Activated CD4-positive, CD25-positive, alpha-beta regulatory T cell treated with anti-CD3 and anti-CD28 coated beads, Interleukin-2, amount 50 U/mL, for 72 hours (primary cell): ENCODE results near the gene FUBP1.
"Not testable (repeated sequence)": the region's sequence is repeated elsewhere in the genome, so short reads cannot be mapped to it uniquely, and the experiment has no call there.

Source experiments
- DNase-seq: peaks from one replicate; pipeline ENCODE4 v3.0.0; 2021

Gene FUBP1

GRCh38 chr1:77987919-77988318 lies 9.0 kb upstream of the FUBP1 start:
- DNase-seq, result no peak

- DNase-seq, result no peak
These were observed 7.9 kb upstream of the FUBP1 start for GRCh38 chr1:77986810-77987209.

DNA sequence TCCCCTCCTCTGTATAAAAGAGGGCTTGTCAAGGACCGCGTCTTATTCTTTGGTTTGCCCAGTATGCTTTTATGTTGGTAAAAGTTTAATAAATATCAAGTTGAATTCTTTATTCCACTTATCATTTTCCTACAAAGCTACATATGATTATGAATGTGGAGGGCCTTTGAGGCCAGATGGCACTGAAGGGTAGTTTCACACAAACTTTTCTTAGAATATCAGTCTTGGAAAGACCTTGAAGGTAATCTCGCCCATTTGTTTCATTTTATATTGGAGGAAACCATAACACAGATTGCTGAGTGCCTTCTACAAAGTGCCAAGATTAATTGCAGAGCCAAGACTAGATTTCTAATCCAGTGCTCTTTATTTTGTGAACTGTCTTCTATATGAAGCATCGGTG lies 5.8 kb upstream of the FUBP1 start:
- DNase-seq, result no peak

DNA sequence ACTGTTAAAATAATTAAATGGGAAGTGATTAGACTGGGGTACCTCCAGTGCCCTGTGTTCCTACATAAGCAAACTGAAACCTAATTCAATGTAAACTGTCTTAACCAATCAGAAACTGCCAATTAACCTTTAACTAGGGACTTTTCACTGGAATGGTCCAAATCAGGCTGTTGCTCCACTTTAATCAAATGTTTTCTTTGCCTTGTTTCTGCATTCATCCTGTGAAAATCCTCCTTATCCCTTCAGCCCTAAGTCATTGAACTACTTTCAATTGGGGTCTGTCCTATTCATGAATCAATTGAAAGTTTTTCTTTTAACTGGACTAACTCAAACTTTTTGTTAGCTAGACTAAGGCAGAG lies 5.1 kb upstream of the FUBP1 start:
- DNase-seq, result no peak

- not testable (repeated sequence) for DNase-seq
These were observed 4.6 kb upstream of the FUBP1 start for GRCh38 chr1:77983352-77983996.

GRCh38 chr1:77978293-77978968 lies 441 bp downstream of the FUBP1 start:
- DNase-seq, result peak; percentile 65

DNA sequence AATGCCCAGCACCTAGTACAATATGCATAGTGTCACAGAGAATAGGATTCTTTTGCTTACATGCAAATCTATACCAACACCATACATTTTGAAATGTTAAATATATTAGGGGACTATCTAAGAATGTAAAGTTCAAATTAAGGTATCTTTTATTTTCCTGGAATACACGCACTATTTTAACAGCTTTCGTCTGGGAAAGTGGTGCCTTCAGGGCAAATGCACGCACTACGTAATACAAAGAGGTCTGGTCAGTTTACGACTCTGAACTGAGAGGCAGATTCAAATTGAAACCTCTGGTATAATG lies 931 bp downstream of the FUBP1 start:
- DNase-seq, result no peak

- DNase-seq, result no peak
These were observed 2.3 kb downstream of the FUBP1 start for GRCh38 chr1:77976433-77977076.

DNA sequence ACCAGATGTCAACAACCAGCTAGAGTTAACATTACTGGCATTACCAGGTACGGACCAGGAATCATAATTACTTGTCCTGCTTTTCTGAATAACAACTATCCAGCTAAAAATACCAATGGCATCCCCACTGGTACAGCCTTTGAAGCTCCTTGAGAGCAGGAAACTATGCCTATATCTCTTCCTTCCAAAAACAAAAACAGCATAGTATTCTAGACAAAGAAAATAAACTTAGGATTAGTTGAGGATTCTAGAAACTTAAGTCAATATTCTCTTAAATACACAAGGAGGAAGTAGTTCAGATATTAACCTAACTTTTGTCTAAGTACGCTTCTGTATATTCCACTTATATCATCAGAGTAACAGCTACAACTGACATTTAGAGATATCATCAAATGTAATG lies 3.0 kb downstream of the FUBP1 start:
- DNase-seq, result no peak

DNA sequence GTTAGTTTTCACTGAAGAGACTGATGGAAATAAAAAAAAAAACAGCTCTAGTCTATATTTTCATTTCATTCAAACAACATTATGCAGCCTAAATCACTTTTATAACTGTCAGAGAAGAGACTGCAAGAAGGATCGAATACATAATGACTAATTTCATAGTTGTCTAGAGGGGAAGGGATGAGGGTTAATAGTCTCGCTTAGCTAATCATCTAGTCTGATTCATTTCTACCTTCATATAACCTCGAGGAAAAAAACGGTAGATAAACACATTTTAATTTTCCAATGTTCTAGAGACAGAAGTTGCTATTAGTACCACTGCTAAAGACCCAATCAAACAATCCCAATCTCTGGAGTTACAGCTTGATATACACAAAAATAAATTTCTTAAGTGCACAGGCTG lies 3.5 kb downstream of the FUBP1 start:
- DNase-seq, result no peak

- no peak for DNase-seq
These were observed 6.8 kb downstream of the FUBP1 start for GRCh38 chr1:77972080-77972479.

GRCh38 chr1:77970192-77970591 lies 8.7 kb downstream of the FUBP1 start:
- no peak for DNase-seq

GRCh38 chr1:77966291-77966690 lies 12.6 kb downstream of the FUBP1 start:
- DNase-seq, result no peak

DNA sequence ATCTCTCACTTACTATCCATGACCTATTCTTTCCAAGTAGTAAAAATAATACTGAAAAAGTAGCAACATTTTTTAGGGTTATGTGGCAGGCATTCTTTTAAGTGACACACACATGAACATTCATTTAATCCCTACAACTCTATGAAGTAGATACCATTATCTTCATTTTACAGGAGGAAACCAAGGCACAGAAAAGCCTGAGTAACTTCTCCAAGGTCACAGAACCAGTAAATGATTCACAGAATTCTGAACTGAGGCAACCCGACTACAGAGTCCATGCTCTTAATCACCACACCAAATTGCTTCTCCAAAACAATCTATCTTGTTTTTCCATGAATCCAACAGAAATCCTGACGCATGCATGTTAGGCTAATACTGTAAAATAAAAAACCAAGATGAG lies 17.5 kb downstream of the FUBP1 start:
- DNase-seq, result no peak

DNA sequence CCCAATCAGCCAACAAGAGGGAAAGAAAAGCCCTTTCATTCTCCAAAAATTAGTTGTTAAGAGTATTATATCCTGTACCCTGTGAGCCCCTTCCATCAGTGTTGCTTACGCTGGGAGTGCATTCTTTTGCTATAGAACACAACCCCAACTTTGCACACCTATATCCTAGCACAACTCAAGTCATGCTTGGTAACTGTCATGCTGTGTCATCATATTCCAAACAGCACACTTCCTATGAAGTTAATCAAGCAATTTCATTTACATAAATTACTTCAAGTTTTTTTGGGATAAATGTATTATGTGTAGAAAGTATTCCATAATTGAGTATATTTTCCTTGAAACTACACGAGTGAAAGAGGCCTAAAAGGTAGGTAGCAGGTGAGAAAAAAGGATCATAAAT lies 20.0 kb downstream of the FUBP1 start:
- no peak for DNase-seq

DNA sequence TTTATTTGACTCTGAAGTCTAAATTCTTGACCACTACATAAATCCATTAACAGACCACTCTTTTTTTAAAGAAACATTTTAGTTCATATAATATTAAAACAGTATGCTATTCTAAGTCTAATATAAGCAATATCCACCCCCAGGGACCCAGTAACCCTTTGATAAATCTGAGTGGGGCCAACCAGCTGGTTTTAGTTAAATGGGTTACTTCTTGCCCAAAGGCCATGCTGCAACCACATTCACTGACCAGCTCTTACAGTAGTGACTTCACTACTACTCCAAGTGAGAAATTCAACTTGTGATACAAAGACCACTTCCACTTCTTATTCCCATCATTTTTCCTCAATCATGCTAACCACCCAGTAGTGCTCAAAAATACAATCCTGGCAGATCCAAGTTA lies 20.5 kb downstream of the FUBP1 start:
- no peak for DNase-seq

GRCh38 chr1:77956464-77956863 lies 22.4 kb downstream of the FUBP1 start:
- no peak for DNase-seq

DNA sequence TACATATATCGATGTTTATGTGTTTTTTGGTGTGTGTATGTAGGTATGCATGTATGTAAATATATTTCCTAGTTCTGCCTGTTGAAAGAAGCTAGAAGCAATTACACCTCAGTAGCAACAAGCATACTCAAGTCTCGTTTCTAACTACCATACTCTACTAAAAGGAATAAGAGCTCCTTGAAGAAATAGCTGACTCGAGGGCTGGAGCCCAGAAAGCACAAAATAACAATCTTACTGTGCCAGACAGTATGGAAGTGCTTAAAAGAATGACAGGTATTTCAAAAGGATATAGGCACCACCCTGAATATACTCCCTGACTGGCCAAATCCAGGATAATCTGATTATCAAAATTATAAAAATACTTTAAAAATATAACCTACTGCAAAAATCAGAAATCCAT lies 23.2 kb downstream of the FUBP1 start:
- no peak for DNase-seq

- no peak for DNase-seq
These were observed 24.4 kb downstream of the FUBP1 start for GRCh38 chr1:77954521-77954920.

- DNase-seq, result no peak
These were observed 25.0 kb downstream of the FUBP1 start for GRCh38 chr1:77953907-77954306.

DNA sequence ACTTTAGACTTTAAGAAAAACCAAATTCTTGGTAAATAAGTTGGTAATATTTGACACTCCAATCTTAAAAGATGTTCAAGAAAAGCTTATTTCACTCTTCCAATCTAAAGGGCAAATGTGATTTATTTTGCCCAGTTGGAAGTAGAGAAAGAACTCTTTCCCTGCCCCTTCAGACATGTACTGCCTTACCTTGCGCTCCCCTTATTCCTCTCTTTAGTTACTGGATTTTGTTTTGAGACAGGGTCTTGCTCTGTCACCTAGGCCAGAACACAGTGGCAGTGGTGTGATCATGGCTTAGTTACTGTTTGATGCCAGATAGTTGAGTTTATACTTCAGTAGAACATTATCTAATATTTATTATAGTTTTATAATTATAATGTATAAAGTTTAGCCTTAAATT lies 27.5 kb downstream of the FUBP1 start:
- DNase-seq, result no peak

DNA sequence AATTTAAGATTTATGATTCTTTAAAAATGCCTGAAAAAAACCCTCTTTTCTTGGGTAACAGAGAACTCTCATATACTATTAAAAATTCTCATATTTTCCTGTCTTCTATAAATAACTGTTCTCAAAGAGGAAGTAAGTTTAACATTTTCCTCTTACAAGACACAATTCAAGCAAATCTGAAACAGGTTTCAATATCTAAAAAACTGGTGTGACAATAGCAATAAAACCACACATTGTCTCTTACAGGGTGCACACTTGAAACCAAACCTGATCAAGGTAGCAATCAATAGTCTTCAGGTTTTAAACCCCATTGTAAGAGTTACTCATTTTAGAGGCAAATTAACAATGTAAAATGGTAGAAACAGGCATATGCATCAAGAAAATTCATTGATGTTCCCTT lies 28.0 kb downstream of the FUBP1 start:
- no peak for DNase-seq

DNA sequence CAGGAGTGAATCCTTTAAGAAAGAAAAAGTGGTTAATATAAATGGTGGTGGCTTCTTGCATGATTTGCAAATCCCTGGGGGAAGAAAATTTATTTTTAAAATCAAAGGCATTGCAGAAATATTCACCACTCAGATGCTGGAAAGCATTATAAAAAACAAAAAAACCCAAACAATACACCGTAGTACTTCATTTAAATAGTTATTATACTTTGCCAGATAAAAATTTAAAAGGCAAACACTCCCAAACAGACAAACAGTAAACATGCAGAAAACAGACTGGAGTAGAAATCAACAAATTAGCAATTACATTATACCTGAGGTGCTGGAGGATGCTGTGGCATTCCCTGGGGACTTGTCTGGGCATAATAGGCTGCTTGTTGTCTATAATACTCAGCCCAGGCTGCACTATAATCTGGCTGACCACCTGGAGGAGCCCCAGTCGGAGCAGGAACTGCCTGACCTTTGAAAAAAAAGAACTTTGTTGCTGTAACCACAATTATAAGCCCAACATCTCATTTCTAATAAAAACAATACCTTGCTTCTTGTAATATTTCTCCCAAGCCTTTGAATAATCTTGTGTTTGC lies 29.9 kb downstream of the FUBP1 start:
- DNase-seq, result no peak

DNA sequence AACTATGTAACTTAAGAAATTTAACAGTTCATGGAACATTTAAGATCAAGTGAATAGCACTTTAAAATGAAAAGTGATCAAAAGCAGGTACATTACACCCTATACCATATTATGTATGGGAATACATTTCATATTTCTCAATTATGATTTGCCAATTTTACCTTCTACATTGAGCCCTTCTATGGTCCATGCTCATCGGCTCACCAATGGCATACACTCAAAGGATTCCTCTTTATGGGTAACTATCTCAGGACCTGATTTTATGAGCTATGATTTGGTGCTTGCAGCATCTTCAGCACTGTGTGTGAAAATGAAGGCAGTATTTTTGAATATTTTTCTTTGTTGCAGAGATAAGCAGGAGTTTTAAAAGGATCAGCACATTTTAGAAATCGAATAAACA lies 33.5 kb downstream of the FUBP1 start:
- DNase-seq, result no peak
